Transverse colon (tissue), 4 donors: Measurements from ENCODE around the gene CTDP1. TPM values are rescaled to one million over a fixed set of nuclear protein-coding genes. Genes with fewer than 3 reads are reported as not detected.
"Not testable (repeated sequence)": the region's sequence is repeated elsewhere in the genome, so short reads cannot be mapped to it uniquely, and the experiment has no call there.

Experiments used
- DNase-seq: peaks from one replicate; pipeline ENCODE4 v3.0.0-alpha.2; 2019
- H3K27ac ChIP-seq, 4 donors: fragments of 200-600 bp; sonication (generic); 2 replicates each; pipeline ENCODE4 v1.5.1; 2016 to 2018; ENCODE audit warnings: inconsistent platforms in 4 of 4
- H3K27me3 ChIP-seq: fragments of 200-600 bp; sonication (generic); 2 replicates; pipeline ENCODE4 v1.5.1; 2017; ENCODE audit warnings: inconsistent platforms
- H3K36me3 ChIP-seq, 4 donors: fragments of 200-600 bp; sonication (generic); 2 replicates each; pipeline ENCODE4 v1.5.1; 2017 to 2019; ENCODE audit warnings: inconsistent platforms in 4 of 4
- H3K4me1 ChIP-seq, 4 donors: fragments of 200-600 bp; sonication (generic); 2 replicates each; pipeline ENCODE4 v1.5.1; 2017 to 2020; ENCODE audit warnings: inconsistent platforms in 4 of 4
- H3K4me3 ChIP-seq, 4 donors: fragments of 200-600 bp; sonication (generic); 1 replicate in 1 of 4; 2 replicates in 3 of 4; pipeline versions ENCODE4 v1.5.1 to v1.6.1; 2017 to 2019; ENCODE audit warnings: inconsistent platforms in 4 of 4
- H3K9me3 ChIP-seq, 2 donors: fragments of 200-600 bp; sonication (generic); 2 replicates each; pipeline ENCODE4 v1.5.1; 2017 to 2019; ENCODE audit warnings: inconsistent platforms in 2 of 2
- EP300 ChIP-seq: sonication (generic); formaldehyde crosslinking; IDR thresholded peaks from one replicate; pipeline ENCODE4 v1.6.1; 2017; ENCODE audit warnings: antibody characterized with exemption, low read depth
- POLR2A ChIP-seq: fragments of 450-650 bp; IDR thresholded peaks from one replicate; pipeline ENCODE4 v1.6.1; 2016; ENCODE audit warnings: antibody characterized with exemption, mild to moderate bottlenecking, moderate library complexity
- POLR2AphosphoS5 ChIP-seq, 3 donors: sonication (generic); formaldehyde crosslinking; IDR thresholded peaks; one replicate each; pipeline ENCODE4 v1.6.1; 2016; ENCODE audit warnings: antibody characterized with exemption in 3 of 3
- WGBS, 2 donors: methylation state at CpG; one replicate each; pipeline ENCODE4 v1.1.5; 2018; ENCODE audit warnings: low coverage in 1 of 2; 5-methylcytosine and 5-hydroxymethylcytosine counted together
- in situ Hi-C, 4 donors: fragments of 200-750 bp; cut with MboI; loops; one replicate each; pipeline versions ENCODE4 v1.15.0 to v1.15.1; 2017; ENCODE audit warnings: low sequenced_read_pairs in 3 of 4, low pct_ligation_motif_present in 1 of 4, low pct_unique_long_range_greater_than_20kb in 1 of 4
- intact Hi-C: fragments of 100-400 bp; cut with DNase I; formaldehyde crosslinking; loops from one replicate; pipeline ENCODE4 v1.15.1; 2023; ENCODE audit warnings: low total_unique reads
- total RNA-seq, 4 donors: library from RNA; depleted of rRNA; stranded (reverse); fragments of >200 nt; gene quantifications; one replicate each; pipeline ENCODE4 v1.1.0, GENCODE V29; 2016
- TF ChIP-seq, protein P1 (sequence below), 5 experiments: fragments of 200-600 bp in 3 of 5; fragments of 450-650 bp in 2 of 5; sonication (generic) in 3 of 5; IDR thresholded peaks; 1 replicate in 2 of 5; 2 replicates in 3 of 5; pipeline ENCODE4 v1.5.1; 2016 to 2017; ENCODE audit warnings: antibody characterized with exemption in 5 of 5, inconsistent platforms in 3 of 5, mild to moderate bottlenecking in 2 of 5, moderate library complexity in 1 of 5

Gene CTDP1
- total RNA-seq, 4 donors from 2014 or later, result 30.6 to 120 (median 49.3) TPM

DNA sequence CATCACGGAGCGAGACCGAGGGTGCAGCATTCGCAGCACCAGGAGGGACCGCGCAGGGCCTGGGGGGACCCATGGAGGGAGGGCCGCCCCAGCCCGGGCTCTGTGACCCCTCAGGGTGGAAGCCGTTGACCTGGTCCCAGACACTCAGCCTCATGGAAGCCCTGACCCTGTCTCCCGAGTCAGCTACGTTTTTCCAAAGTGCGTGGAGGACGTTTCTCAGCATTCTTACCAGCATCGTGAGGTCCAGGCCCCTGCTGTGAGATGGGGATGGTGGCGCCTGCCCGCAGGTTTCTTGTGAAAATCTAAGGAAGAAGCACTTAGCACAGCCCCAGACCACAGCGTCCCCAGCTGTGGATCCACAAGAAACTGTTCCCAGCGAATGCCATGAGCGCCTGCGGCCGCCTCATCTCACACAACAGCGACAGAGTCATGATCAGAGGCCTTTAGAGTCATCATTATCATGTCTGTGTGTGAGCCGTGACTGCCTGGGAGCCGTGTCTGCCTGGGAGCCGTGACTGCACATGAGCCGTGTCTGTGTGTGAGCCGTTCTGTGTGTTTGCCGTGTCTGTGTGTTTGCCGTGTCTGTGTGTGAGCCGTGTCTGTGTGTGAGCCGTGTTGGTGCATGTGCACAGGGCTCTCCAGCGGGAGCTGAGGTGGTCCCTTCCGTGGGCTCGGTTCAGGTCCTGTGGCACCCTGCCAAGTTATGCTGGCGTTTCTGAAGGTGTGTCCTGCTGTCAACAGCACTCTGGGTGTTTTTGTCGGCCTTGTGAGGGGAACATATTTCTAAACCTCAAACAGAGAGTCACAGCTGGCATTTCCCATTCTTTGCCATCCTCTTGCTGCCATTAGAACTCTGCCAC lies 68.9 kb downstream of the CTDP1 start:
- no peak overlapping the region for H3K27ac ChIP-seq
- no peak for TF ChIP-seq POLR2A
- no peak for TF ChIP-seq POLR2AphosphoS5 (IDR thresholded peaks at IDR 0.05)
- in situ Hi-C loops, result no loop called here
- WGBS, 2 donors, result 0 to 89% methylated on average over 1 to 34 of the region's 36 CpGs
- no peaks in the 10 kb centered on the region for H3K9me3 ChIP-seq
- DNase-seq, result no peak
- no peaks in the 10 kb centered on the region for H3K27me3 ChIP-seq
- peaks cover 0 to 5% (median 0%) of the 10 kb centered on the region in 4 donors for H3K36me3 ChIP-seq
- no peak overlapping the region for H3K4me3 ChIP-seq
- peaks cover 0 to 8% (median 5%) of the 10 kb centered on the region in 4 donors for H3K4me1 ChIP-seq
- intact Hi-C loops, result no loop called here

DNA sequence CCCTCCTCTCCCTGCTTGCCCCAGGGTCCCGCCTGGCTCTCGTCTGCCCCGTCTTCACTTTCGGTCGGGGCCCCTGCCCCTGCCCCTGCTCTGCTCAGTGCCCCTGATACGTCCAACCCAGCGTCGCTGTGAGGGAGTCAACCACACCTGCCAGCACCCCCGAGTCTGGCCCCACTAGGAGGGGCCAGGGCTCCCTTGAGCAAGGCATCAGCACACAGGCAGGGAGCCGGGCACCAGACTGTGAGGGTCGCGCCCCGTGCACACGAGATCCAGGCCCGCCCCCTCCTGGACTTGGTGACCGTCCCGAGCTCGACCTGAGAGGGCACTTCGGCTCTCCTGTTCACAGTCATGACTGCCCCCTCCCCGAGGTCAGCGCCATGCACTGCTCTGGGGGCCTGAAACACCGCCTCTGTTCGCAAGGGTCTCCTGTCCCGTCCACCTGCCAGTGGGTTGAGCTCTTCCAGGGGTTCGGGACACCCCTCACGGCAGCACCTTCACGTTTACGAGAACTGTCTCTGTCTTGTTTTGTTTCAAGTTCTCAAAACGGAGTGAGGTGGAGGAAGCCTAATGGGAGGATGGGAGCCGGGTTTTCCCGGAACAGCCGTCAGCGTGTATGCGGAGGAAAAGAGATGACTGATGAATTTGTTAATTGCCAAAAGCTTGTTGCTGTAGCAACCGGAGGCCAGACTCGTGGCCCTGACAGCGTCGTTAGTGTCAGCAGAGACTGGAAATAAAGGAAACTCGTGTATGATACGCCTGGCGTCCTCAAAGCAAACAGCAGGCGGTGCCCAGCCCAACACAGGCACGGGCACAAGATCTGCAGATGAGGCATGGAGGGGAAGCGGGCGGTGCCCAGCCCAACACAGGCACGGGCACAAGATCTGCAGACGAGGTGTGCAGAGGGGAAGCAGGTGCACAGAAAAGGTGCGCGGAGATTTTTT lies 69.9 kb downstream of the CTDP1 start:
- Histone ChIP-seq H3K27ac (no peak overlapping the region), H3K36me3 (peaks cover 0 to 13% (median 5%) of the 10 kb centered on the region in 4 donors), H3K4me3 (no peak overlapping the region), H3K9me3 (no peaks in the 10 kb centered on the region), H3K27me3 (no peaks in the 10 kb centered on the region), H3K4me1 (peaks cover 0 to 8% (median 5%) of the 10 kb centered on the region in 4 donors)
- WGBS, 2 donors, result 72 to 87% methylated on average over 19 to 49 of the region's 49 CpGs
- in situ Hi-C loops (no loop called here), intact Hi-C loops (no loop called here)
- no peak for TF ChIP-seq POLR2AphosphoS5 (IDR thresholded peaks at IDR 0.05)
- TF ChIP-seq POLR2A, result no peak
- TF ChIP-seq EP300, result no peak
- TF ChIP-seq, protein P1, sequence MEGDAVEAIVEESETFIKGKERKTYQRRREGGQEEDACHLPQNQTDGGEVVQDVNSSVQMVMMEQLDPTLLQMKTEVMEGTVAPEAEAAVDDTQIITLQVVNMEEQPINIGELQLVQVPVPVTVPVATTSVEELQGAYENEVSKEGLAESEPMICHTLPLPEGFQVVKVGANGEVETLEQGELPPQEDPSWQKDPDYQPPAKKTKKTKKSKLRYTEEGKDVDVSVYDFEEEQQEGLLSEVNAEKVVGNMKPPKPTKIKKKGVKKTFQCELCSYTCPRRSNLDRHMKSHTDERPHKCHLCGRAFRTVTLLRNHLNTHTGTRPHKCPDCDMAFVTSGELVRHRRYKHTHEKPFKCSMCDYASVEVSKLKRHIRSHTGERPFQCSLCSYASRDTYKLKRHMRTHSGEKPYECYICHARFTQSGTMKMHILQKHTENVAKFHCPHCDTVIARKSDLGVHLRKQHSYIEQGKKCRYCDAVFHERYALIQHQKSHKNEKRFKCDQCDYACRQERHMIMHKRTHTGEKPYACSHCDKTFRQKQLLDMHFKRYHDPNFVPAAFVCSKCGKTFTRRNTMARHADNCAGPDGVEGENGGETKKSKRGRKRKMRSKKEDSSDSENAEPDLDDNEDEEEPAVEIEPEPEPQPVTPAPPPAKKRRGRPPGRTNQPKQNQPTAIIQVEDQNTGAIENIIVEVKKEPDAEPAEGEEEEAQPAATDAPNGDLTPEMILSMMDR (IDR thresholded peaks at IDR 0.05), result no peak
- DNase-seq, result no peak

DNA sequence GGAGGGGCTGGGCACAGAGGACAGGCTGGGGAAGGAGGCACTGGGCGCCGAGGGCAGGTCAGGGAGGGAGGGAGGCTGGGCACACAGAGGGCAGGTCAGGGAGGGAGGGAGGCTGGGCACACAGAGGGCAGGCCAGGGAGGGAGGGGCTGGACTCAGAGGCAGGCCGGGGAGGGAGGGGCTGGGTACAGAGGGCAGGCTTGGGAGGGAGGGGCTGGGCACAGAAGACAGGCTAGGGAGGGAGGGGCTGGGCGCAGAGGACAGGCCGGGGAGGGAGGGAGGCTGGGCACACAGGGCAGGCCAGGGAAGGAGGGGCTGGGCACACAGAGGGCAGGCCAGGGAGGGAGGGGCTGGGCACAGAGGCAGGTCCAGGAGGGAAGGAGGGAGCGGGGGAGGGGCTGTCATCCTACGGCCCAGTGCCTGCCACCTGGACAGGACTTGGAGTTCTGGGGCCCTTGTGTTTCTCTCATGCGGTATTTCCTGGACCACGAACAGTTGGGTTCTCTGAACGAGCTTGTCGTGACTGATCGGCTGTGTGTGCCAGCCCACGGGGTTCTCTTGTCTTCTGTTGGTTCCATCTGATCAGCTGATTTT lies 71.5 kb downstream of the CTDP1 start:
- no peaks in the 10 kb centered on the region for H3K9me3 ChIP-seq
- no peak overlapping the region for H3K4me3 ChIP-seq
- TF ChIP-seq, protein P1 (IDR thresholded peaks at IDR 0.05), result no peak
- TF ChIP-seq POLR2A (no peak), EP300 (no peak), POLR2AphosphoS5 (IDR thresholded peaks at IDR 0.05) (no peak)
- in situ Hi-C loops, result no loop called here
- H3K27me3 ChIP-seq, result no peaks in the 10 kb centered on the region
- peaks cover 0 to 8% (median 5%) of the 10 kb centered on the region in 4 donors for H3K4me1 ChIP-seq
- intact Hi-C loops, result no loop called here
- peak overlapping the region; percentile 27 to 71 (median 68) for H3K27ac ChIP-seq
- H3K36me3 ChIP-seq, result peaks cover 0 to 24% (median 10%) of the 10 kb centered on the region in 4 donors
- WGBS, 2 donors, result 59 to 69% methylated on average over 6 to 12 of the region's 13 CpGs
- DNase-seq, result peak; percentile 91

DNA sequence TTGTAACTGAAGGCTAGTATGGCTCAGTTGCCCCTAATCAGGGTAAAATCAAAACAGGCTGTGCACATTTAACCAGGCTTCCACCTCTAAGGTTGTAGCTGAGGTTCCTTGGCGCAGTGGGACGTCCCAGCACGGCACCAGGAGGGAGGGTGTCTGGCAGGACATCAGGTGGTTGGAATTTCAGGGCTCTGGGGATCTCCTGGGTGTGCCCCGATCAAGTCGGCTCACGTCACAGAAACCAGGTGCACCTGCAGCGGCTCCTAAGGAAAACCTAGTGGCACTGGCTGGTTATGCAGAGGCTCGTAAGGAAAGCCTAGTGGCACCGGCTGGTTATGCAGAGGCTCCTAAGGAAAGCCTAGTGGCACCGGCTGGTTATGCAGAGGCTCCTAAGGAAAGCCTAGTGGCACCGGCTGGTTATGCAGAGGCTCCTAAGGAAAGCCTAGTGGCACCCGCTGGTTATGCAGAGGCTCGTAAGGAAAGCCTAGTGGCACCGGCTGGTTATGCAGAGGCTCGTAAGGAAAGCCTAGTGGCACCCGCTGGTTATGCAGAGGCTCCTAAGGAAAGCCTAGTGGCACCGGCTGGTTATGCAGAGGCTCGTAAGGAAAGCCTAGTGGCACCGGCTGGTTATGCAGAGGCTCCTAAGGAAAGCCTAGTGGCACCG lies 72.4 kb downstream of the CTDP1 start:
- in situ Hi-C loops, H3K9me3 ChIP-seq, intact Hi-C loops, H3K4me3 ChIP-seq, H3K4me1 ChIP-seq, H3K27me3 ChIP-seq: not testable (repeated sequence)
- WGBS, 2 donors, result 81% methylated on average over 14 of the region's 20 CpGs; no CpG with 5 or more reads in 1 of the 2 donors
- TF ChIP-seq, protein P1 (IDR thresholded peaks at IDR 0.05), result peak in 3 of 5 experiments; percentile 32 to 35 (median 33)
- DNase-seq, result peak; percentile 60
- H3K27ac ChIP-seq, result peak overlapping the region; percentile 27 to 71 (median 68)
- peaks cover 0 to 20% (median 10%) of the 10 kb centered on the region in 4 donors for H3K36me3 ChIP-seq

DNA sequence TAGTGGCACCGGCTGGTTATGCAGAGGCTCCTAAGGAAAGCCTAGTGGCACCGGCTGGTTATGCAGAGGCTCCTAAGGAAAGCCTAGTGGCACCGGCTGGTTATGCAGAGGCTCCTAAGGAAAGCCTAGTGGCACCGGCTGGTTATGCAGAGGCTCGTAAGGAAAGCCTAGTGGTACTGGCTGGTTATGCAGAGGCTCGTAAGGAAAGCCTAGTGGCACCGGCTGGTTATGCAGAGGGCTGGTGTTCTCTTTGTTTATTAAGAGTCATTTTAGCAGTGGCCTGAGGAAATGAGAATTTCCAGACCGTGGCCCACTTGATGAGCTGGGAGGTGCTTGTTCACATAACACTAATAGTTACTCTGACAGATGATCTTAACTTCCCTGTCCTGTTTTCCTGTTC lies 73.3 kb downstream of the CTDP1 start:
- peaks cover 0 to 19% (median 9%) of the 10 kb centered on the region in 4 donors for H3K36me3 ChIP-seq
- H3K9me3 ChIP-seq, H3K4me1 ChIP-seq, intact Hi-C loops, H3K27me3 ChIP-seq, H3K27ac ChIP-seq, in situ Hi-C loops, DNase-seq, H3K4me3 ChIP-seq: not testable (repeated sequence)
- 69% methylated on average over 8 of the region's 8 CpGs; no CpG with 5 or more reads in 1 of the 2 donors for WGBS, 2 donors
